ENCODE results near the gene CHD9.

DNA sequence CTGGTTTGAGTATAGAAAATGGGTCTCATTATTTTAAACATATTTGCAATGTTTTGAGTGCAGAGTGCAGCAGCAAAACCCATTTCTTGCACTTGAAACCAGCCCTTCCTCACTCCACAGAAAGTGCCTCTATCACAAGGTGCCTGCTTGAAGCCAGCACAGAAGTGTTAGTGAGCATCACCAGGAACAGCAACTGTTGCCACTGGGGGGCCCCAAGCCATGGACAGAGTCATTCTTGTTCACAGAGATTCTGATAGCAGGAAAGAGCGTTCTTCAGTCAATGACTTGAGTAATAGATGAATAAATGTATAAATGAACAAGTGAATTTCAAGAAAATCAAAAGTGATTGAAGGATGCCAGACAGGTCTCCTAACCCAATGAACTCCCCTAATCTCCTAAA lies 47.7 kb upstream of the CHD9 start:
- TF ChIP-seq, protein P1, sequence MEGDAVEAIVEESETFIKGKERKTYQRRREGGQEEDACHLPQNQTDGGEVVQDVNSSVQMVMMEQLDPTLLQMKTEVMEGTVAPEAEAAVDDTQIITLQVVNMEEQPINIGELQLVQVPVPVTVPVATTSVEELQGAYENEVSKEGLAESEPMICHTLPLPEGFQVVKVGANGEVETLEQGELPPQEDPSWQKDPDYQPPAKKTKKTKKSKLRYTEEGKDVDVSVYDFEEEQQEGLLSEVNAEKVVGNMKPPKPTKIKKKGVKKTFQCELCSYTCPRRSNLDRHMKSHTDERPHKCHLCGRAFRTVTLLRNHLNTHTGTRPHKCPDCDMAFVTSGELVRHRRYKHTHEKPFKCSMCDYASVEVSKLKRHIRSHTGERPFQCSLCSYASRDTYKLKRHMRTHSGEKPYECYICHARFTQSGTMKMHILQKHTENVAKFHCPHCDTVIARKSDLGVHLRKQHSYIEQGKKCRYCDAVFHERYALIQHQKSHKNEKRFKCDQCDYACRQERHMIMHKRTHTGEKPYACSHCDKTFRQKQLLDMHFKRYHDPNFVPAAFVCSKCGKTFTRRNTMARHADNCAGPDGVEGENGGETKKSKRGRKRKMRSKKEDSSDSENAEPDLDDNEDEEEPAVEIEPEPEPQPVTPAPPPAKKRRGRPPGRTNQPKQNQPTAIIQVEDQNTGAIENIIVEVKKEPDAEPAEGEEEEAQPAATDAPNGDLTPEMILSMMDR (conservative IDR thresholded peaks at IDR 0.05; ENCODE audit: low read length), result no peak
- no peak for TF ChIP-seq EZH2phosphoT487 (IDR thresholded peaks at IDR 0.05; ENCODE audit: borderline replicate concordance)
